Subcutaneous abdominal adipose tissue (tissue), 5 donors: Measurements from ENCODE around the gene GSTP1.
A peak's percentile ranks its signal among the peaks of the same experiment; 100 is the strongest.

Experiments
- H3K27ac ChIP-seq: one replicate; pipeline ENCODE4 v1.7.0; 2013; ENCODE audit warnings: low read depth, mild to moderate bottlenecking, inconsistent platforms, low read length, moderate library complexity
- H3K27me3 ChIP-seq, 5 donors: one replicate each; pipeline ENCODE4 v1.7.0; 2013; ENCODE audit warnings: low read length in 5 of 5, inconsistent platforms in 1 of 5; ENCODE audit not compliant: control insufficient read depth in 5 of 5, insufficient read depth in 4 of 5
- H3K36me3 ChIP-seq, 5 donors: one replicate each; pipeline ENCODE4 v1.7.0; 2013; ENCODE audit warnings: low read length in 5 of 5; ENCODE audit not compliant: control insufficient read depth in 5 of 5, insufficient read depth in 5 of 5
- H3K4me1 ChIP-seq, 5 donors: one replicate each; pipeline ENCODE4 v1.7.0; 2013; ENCODE audit warnings: low read length in 5 of 5, mild to moderate bottlenecking in 3 of 5, moderate library complexity in 1 of 5; ENCODE audit not compliant: control insufficient read depth in 5 of 5, insufficient read depth in 5 of 5
- H3K4me3 ChIP-seq, 5 donors: one replicate each; pipeline ENCODE4 v1.7.0; 2013; ENCODE audit warnings: low read length in 5 of 5, low read depth in 1 of 5
- H3K9ac ChIP-seq, 5 donors: one replicate each; pipeline ENCODE4 v1.7.0; 2013; ENCODE audit warnings: low read length in 5 of 5, mild to moderate bottlenecking in 4 of 5, moderate library complexity in 3 of 5
- H3K9me3 ChIP-seq, 5 donors: one replicate each; pipeline ENCODE4 v1.7.0; 2013; ENCODE audit warnings: low read length in 5 of 5; ENCODE audit not compliant: control insufficient read depth in 5 of 5
- donor health status: healthy.
- donor health status: healthy.
- donor health status: healthy.
- donor health status: healthy.
- donor health status: healthy.

The GSTP1 gene

GRCh38 chr11:67606093-67606491 is 22.5 kb downstream of the GSTP1 start:
- no peaks in the 10 kb centered on the region for H3K9me3 ChIP-seq
- peaks cover 0 to 3% (median under 1%) of the 10 kb centered on the region in 5 donors for H3K27me3 ChIP-seq
- no peak overlapping the region for H3K27ac ChIP-seq
- H3K9ac ChIP-seq = peak overlapping the region; percentile 48 to 97 (median 93)
- peak overlapping the region; percentile 86 to 99 (median 93) for H3K4me3 ChIP-seq
- peaks cover 0 to 25% (median 24%) of the 10 kb centered on the region in 5 donors for H3K36me3 ChIP-seq
- H3K4me1 ChIP-seq = peaks cover 4 to 22% (median 21%) of the 10 kb centered on the region in 5 donors

- Histone ChIP-seq H3K4me3 (peak within 1 kb of the TSS; percentile 86 to 99 (median 93)), H3K9me3 (no peaks in the 10 kb centered on the region), H3K4me1 (peaks cover 4 to 22% (median 21%) of the 10 kb centered on the region in 5 donors), H3K36me3 (peaks cover 0 to 31% (median 30%) of the 10 kb centered on the region in 5 donors), H3K9ac (peak within 1 kb of the TSS; percentile 84 to 97 (median 93)), H3K27me3 (peaks cover 0 to 3% (median 0%) of the 10 kb centered on the region in 5 donors), H3K27ac (peak within 1 kb of the TSS; percentile 72)
These were observed 23.1 kb downstream of the GSTP1 start, which contains the start of gene NDUFV1 for GRCh38 chr11:67606492-67607295. Gene NDUFV1, plus strand, starts transcription at chr11:67606936. Its CDS starts 69 bp downstream, at chr11:67607005.

GRCh38 chr11:67607507-67607906 is 23.9 kb downstream of the GSTP1 start:
- H3K36me3 ChIP-seq = peaks cover 0 to 39% (median 38%) of the 10 kb centered on the region in 5 donors
- H3K9ac ChIP-seq = peak overlapping the region; percentile 84 to 97 (median 93)
- H3K27me3 ChIP-seq = peaks cover 0 to 3% (median 0%) of the 10 kb centered on the region in 5 donors
- no peak overlapping the region for H3K27ac ChIP-seq
- no peaks in the 10 kb centered on the region for H3K9me3 ChIP-seq
- H3K4me1 ChIP-seq = peaks cover 4 to 22% (median 21%) of the 10 kb centered on the region in 5 donors
- peak overlapping the region; percentile 86 to 99 (median 93) for H3K4me3 ChIP-seq

GRCh38 chr11:67608486-67608885 is 24.9 kb downstream of the GSTP1 start:
- Histone ChIP-seq H3K27me3 (no peaks in the 10 kb centered on the region), H3K36me3 (peaks cover 0 to 46% (median 42%) of the 10 kb centered on the region in 5 donors), H3K4me1 (peaks cover 4 to 24% (median 22%) of the 10 kb centered on the region in 5 donors), H3K27ac (no peak overlapping the region), H3K4me3 (no peak overlapping the region), H3K9ac (no peak overlapping the region), H3K9me3 (no peaks in the 10 kb centered on the region)

- H3K4me3 ChIP-seq = no peak overlapping the region
- H3K27me3 ChIP-seq = peaks cover 0 to under 1% (median 0%) of the 10 kb centered on the region in 5 donors
- no peak overlapping the region for H3K27ac ChIP-seq
- H3K36me3 ChIP-seq = peaks cover 0 to 46% (median 42%) of the 10 kb centered on the region in 5 donors
- no peak overlapping the region for H3K9ac ChIP-seq
- peaks cover 4 to 32% (median 30%) of the 10 kb centered on the region in 5 donors for H3K4me1 ChIP-seq
- no peaks in the 10 kb centered on the region for H3K9me3 ChIP-seq
These were observed 25.7 kb downstream of the GSTP1 start for GRCh38 chr11:67609316-67609715.

GRCh38 chr11:67610302-67610868 is 26.8 kb downstream of the GSTP1 start:
- no peaks in the 10 kb centered on the region for H3K9me3 ChIP-seq
- no peak overlapping the region for H3K9ac ChIP-seq
- H3K27ac ChIP-seq = no peak overlapping the region
- H3K27me3 ChIP-seq = peaks cover 0 to 11% (median 5%) of the 10 kb centered on the region in 5 donors
- peaks cover 4 to 37% (median 34%) of the 10 kb centered on the region in 5 donors for H3K4me1 ChIP-seq
- no peak overlapping the region for H3K4me3 ChIP-seq
- peaks cover 0 to 46% (median 42%) of the 10 kb centered on the region in 5 donors for H3K36me3 ChIP-seq

GRCh38 chr11:67611165-67611564 is 27.6 kb downstream of the GSTP1 start:
- no peaks in the 10 kb centered on the region for H3K9me3 ChIP-seq
- peaks cover 0 to 18% (median 11%) of the 10 kb centered on the region in 5 donors for H3K27me3 ChIP-seq
- peaks cover 4 to 36% (median 32%) of the 10 kb centered on the region in 5 donors for H3K4me1 ChIP-seq
- no peak overlapping the region for H3K9ac ChIP-seq
- no peak overlapping the region for H3K4me3 ChIP-seq
- peaks cover 0 to 46% (median 42%) of the 10 kb centered on the region in 5 donors for H3K36me3 ChIP-seq
- H3K27ac ChIP-seq = no peak overlapping the region

- Histone ChIP-seq H3K27ac (no peak overlapping the region), H3K27me3 (peaks cover 0 to 18% (median 15%) of the 10 kb centered on the region in 5 donors), H3K4me3 (no peak overlapping the region), H3K9me3 (no peaks in the 10 kb centered on the region), H3K9ac (peak overlapping the region in 1 of 5 donors; percentile 28), H3K4me1 (peaks cover 4 to 32% (median 27%) of the 10 kb centered on the region in 5 donors), H3K36me3 (peaks cover 0 to 46% (median 42%) of the 10 kb centered on the region in 5 donors)
These were observed 28.3 kb downstream of the GSTP1 start for GRCh38 chr11:67611704-67612587.

GRCh38 chr11:67612751-67613150 is 29.1 kb downstream of the GSTP1 start:
- Histone ChIP-seq H3K9ac (no peak overlapping the region), H3K4me3 (no peak overlapping the region), H3K4me1 (peaks cover 0 to 24% (median 19%) of the 10 kb centered on the region in 5 donors), H3K9me3 (no peaks in the 10 kb centered on the region), H3K27ac (no peak overlapping the region), H3K36me3 (peaks cover 0 to 46% (median 42%) of the 10 kb centered on the region in 5 donors), H3K27me3 (peaks cover 0 to 18% (median 15%) of the 10 kb centered on the region in 5 donors)
